WTC11 (cell line): ENCODE measurements around the gene ZER1.

Experiments used
- ATF2 ChIP-seq: sonication (generic); formaldehyde crosslinking; IDR thresholded peaks from 2 replicates; pipeline ENCODE4 v1.8.1; 2022; ENCODE audit warnings: low read depth, missing genetic modification reagents, borderline replicate concordance
- ATF6 ChIP-seq: sonication (generic); formaldehyde crosslinking; IDR thresholded peaks from 2 replicates; pipeline ENCODE4 v1.8.1; 2023; ENCODE audit warnings: mild to moderate bottlenecking, missing genetic modification reagents
- CREB1 ChIP-seq: sonication (generic); formaldehyde crosslinking; IDR thresholded peaks from 2 replicates; pipeline ENCODE4 v1.8.0; 2023; ENCODE audit warnings: mild to moderate bottlenecking, missing genetic modification reagents
- HMGXB4 ChIP-seq: sonication (generic); formaldehyde crosslinking; IDR thresholded peaks from 2 replicates; pipeline ENCODE4 v1.8.1; 2023; ENCODE audit warnings: mild to moderate bottlenecking, moderate library complexity, missing genetic modification reagents
- KAT7 ChIP-seq: sonication (generic); formaldehyde crosslinking; IDR thresholded peaks from 2 replicates; pipeline ENCODE4 v1.8.1; 2023; ENCODE audit warnings: missing genetic modification reagents, mild to moderate bottlenecking, borderline replicate concordance
- MAX ChIP-seq: sonication (generic); formaldehyde crosslinking; IDR thresholded peaks from 2 replicates; pipeline ENCODE4 v1.8.0; 2022; ENCODE audit warnings: mild to moderate bottlenecking, missing genetic modification reagents
- MLX ChIP-seq: sonication (generic); formaldehyde crosslinking; IDR thresholded peaks from 2 replicates; pipeline ENCODE4 v1.8.1; 2023; ENCODE audit warnings: mild to moderate bottlenecking, missing genetic modification reagents, moderate library complexity
- NFYB ChIP-seq: sonication (generic); formaldehyde crosslinking; conservative IDR thresholded peaks from 2 replicates; pipeline ENCODE4 v1.8.0; 2022; ENCODE audit warnings: low read depth, missing genetic modification reagents
- TF ChIP-seq, protein P1 (sequence below): fragments of 200-600 bp; IDR thresholded peaks from 2 replicates; pipeline ENCODE4 v1.8.0; 2022; ENCODE audit warnings: antibody characterized with exemption
- TF ChIP-seq, protein P2 (sequence below): sonication (generic); formaldehyde crosslinking; IDR thresholded peaks from 2 replicates; pipeline ENCODE4 v1.8.1; 2023; ENCODE audit warnings: mild to moderate bottlenecking, missing genetic modification reagents, moderate library complexity
- TF ChIP-seq, protein P3 (sequence below): sonication (generic); formaldehyde crosslinking; IDR thresholded peaks from 2 replicates; pipeline ENCODE4 v1.8.1; 2022; ENCODE audit warnings: mild to moderate bottlenecking, moderate library complexity, missing genetic modification reagents
- TF ChIP-seq, protein P4 (sequence below): sonication (generic); formaldehyde crosslinking; IDR thresholded peaks from 2 replicates; pipeline ENCODE4 v1.8.1; 2022; ENCODE audit warnings: missing genetic modification reagents, borderline replicate concordance
- TF ChIP-seq, protein P5 (sequence below): sonication (generic); formaldehyde crosslinking; IDR thresholded peaks from 2 replicates; pipeline ENCODE4 v1.8.0; 2022; ENCODE audit warnings: mild to moderate bottlenecking, missing genetic modification reagents

- TF ChIP-seq, protein P1, sequence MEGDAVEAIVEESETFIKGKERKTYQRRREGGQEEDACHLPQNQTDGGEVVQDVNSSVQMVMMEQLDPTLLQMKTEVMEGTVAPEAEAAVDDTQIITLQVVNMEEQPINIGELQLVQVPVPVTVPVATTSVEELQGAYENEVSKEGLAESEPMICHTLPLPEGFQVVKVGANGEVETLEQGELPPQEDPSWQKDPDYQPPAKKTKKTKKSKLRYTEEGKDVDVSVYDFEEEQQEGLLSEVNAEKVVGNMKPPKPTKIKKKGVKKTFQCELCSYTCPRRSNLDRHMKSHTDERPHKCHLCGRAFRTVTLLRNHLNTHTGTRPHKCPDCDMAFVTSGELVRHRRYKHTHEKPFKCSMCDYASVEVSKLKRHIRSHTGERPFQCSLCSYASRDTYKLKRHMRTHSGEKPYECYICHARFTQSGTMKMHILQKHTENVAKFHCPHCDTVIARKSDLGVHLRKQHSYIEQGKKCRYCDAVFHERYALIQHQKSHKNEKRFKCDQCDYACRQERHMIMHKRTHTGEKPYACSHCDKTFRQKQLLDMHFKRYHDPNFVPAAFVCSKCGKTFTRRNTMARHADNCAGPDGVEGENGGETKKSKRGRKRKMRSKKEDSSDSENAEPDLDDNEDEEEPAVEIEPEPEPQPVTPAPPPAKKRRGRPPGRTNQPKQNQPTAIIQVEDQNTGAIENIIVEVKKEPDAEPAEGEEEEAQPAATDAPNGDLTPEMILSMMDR = no peak
- no peak for TF ChIP-seq ATF6 (CRISPR knock-in tag)
- TF ChIP-seq NFYB = no peak
- TF ChIP-seq, protein P2, sequence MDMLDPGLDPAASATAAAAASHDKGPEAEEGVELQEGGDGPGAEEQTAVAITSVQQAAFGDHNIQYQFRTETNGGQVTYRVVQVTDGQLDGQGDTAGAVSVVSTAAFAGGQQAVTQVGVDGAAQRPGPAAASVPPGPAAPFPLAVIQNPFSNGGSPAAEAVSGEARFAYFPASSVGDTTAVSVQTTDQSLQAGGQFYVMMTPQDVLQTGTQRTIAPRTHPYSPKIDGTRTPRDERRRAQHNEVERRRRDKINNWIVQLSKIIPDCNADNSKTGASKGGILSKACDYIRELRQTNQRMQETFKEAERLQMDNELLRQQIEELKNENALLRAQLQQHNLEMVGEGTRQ (CRISPR knock-in tag) = no peak
- TF ChIP-seq HMGXB4 = no peak
- TF ChIP-seq, protein P3, sequence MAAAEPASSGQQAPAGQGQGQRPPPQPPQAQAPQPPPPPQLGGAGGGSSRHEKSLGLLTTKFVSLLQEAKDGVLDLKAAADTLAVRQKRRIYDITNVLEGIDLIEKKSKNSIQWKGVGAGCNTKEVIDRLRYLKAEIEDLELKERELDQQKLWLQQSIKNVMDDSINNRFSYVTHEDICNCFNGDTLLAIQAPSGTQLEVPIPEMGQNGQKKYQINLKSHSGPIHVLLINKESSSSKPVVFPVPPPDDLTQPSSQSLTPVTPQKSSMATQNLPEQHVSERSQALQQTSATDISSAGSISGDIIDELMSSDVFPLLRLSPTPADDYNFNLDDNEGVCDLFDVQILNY (CRISPR knock-in tag) = no peak
- TF ChIP-seq CREB1 (CRISPR knock-in tag) = no peak
- TF ChIP-seq MLX (CRISPR knock-in tag) = no peak
- no peak for TF ChIP-seq ATF2 (CRISPR knock-in tag)
- TF ChIP-seq, protein P4, sequence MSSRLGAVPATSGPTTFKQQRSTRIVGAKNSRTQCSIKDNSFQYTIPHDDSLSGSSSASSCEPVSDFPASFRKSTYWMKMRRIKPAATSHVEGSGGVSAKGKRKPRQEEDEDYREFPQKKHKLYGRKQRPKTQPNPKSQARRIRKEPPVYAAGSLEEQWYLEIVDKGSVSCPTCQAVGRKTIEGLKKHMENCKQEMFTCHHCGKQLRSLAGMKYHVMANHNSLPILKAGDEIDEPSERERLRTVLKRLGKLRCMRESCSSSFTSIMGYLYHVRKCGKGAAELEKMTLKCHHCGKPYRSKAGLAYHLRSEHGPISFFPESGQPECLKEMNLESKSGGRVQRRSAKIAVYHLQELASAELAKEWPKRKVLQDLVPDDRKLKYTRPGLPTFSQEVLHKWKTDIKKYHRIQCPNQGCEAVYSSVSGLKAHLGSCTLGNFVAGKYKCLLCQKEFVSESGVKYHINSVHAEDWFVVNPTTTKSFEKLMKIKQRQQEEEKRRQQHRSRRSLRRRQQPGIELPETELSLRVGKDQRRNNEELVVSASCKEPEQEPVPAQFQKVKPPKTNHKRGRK (CRISPR knock-in tag) = no peak
- no peak for TF ChIP-seq KAT7 (CRISPR knock-in tag)
- TF ChIP-seq, protein P5, sequence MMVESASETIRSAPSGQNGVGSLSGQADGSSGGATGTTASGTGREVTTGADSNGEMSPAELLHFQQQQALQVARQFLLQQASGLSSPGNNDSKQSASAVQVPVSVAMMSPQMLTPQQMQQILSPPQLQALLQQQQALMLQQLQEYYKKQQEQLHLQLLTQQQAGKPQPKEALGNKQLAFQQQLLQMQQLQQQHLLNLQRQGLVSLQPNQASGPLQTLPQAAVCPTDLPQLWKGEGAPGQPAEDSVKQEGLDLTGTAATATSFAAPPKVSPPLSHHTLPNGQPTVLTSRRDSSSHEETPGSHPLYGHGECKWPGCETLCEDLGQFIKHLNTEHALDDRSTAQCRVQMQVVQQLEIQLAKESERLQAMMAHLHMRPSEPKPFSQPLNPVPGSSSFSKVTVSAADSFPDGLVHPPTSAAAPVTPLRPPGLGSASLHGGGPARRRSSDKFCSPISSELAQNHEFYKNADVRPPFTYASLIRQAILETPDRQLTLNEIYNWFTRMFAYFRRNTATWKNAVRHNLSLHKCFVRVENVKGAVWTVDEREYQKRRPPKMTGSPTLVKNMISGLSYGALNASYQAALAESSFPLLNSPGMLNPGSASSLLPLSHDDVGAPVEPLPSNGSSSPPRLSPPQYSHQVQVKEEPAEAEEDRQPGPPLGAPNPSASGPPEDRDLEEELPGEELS (CRISPR knock-in tag) = no peak
- TF ChIP-seq MAX (CRISPR knock-in tag) = no peak
Measured at GRCh38 chr9:128798896-128799295, 27.2 kb upstream of the ZER1 start.
